ENCODE results near the gene DDX39A.
"Not testable (repeated sequence)": the region's sequence is repeated elsewhere in the genome, so short reads cannot be mapped to it uniquely, and the experiment has no call there.

Gene DDX39A

GRCh38 chr19:14385492-14385891, 33.6 kb downstream of the DDX39A start:
- DNase-seq (ENCODE audit: low read depth in 2 of 2) = no peak

- no peak for DNase-seq (ENCODE audit: low read depth in 2 of 2)
These were observed 35.2 kb downstream of the DDX39A start for GRCh38 chr19:14383661-14384555.

GRCh38 chr19:14381689-14382474, 37.3 kb downstream of the DDX39A start:
- DNase-seq (ENCODE audit: low read depth in 2 of 2) = peak in 1 of 2 experiments; percentile 66

GRCh38 chr19:14379294-14380065, 39.7 kb downstream of the DDX39A start:
- DNase-seq (ENCODE audit: low read depth in 2 of 2) = no peak

GRCh38 chr19:14378890-14379289, 40.3 kb downstream of the DDX39A start:
- no peak for DNase-seq (ENCODE audit: low read depth in 2 of 2)

- DNase-seq (ENCODE audit: low read depth in 2 of 2) = no peak
These were observed 41.2 kb downstream of the DDX39A start for GRCh38 chr19:14377883-14378328.

- no peak for DNase-seq (ENCODE audit: low read depth in 2 of 2)
These were observed 43.4 kb downstream of the DDX39A start for GRCh38 chr19:14375582-14376291.

- no peak for DNase-seq (ENCODE audit: low read depth in 2 of 2)
These were observed 44.0 kb downstream of the DDX39A start for GRCh38 chr19:14375055-14375581.

GRCh38 chr19:14374313-14374712, 44.8 kb downstream of the DDX39A start:
- not testable (repeated sequence) for DNase-seq (ENCODE audit: low read depth in 2 of 2)

- DNase-seq (ENCODE audit: low read depth in 2 of 2) = not testable (repeated sequence)
These were observed 46.6 kb downstream of the DDX39A start for GRCh38 chr19:14372384-14373077.

GRCh38 chr19:14371301-14371821, 47.8 kb downstream of the DDX39A start:
- DNase-seq (ENCODE audit: low read depth in 2 of 2) = no peak

- DNase-seq (ENCODE audit: low read depth in 2 of 2) = no peak
These were observed 48.2 kb downstream of the DDX39A start for GRCh38 chr19:14370940-14371280.

GRCh38 chr19:14370169-14370939, 48.8 kb downstream of the DDX39A start:
- no peak for DNase-seq (ENCODE audit: low read depth in 2 of 2)

GRCh38 chr19:14369399-14370168, 49.6 kb downstream of the DDX39A start:
- DNase-seq (ENCODE audit: low read depth in 2 of 2) = peak; percentile 73 to 85

GRCh38 chr19:14368011-14368513, 51.1 kb downstream of the DDX39A start:
- DNase-seq (ENCODE audit: low read depth in 2 of 2) = no peak

- no peak for DNase-seq (ENCODE audit: low read depth in 2 of 2)
These were observed 52.1 kb downstream of the DDX39A start for GRCh38 chr19:14367016-14367415.

GRCh38 chr19:14366529-14366928, 52.6 kb downstream of the DDX39A start:
- peak; percentile 62 to 81 for DNase-seq (ENCODE audit: low read depth in 2 of 2)

- DNase-seq (ENCODE audit: low read depth in 2 of 2) = not testable (repeated sequence)
These were observed 55.1 kb downstream of the DDX39A start for GRCh38 chr19:14364098-14364443.
